NCI-H128 (cell line): Measurements from ENCODE around the gene ANP32A.

Source experiments
- DNase-seq: peaks from one replicate; lab custom pipeline; 2025; ENCODE audit not compliant: unreplicated experiment; lab: John Stamatoyannopoulos, UW

ANP32A gene

GRCh38 chr15:68783226-68784058 is 37.3 kb downstream of the ANP32A start:
- DNase-seq: no peak

- DNase-seq: no peak
Measured at GRCh38 chr15:68782589-68783161, 38.0 kb downstream of the ANP32A start.

GRCh38 chr15:68781766-68782588 is 38.7 kb downstream of the ANP32A start:
- no peak for DNase-seq

GRCh38 chr15:68781217-68781616 is 39.5 kb downstream of the ANP32A start:
- DNase-seq: no peak

GRCh38 chr15:68778876-68779275 is 41.8 kb downstream of the ANP32A start:
- DNase-seq: no peak

- no peak for DNase-seq
Measured at GRCh38 chr15:68776477-68777270, 44.0 kb downstream of the ANP32A start.

GRCh38 chr15:68775671-68776476 is 44.8 kb downstream of the ANP32A start:
- no peak for DNase-seq

GRCh38 chr15:68775236-68775577 is 45.5 kb downstream of the ANP32A start:
- no peak for DNase-seq

- no peak for DNase-seq
Measured at GRCh38 chr15:68774521-68775235, 46.0 kb downstream of the ANP32A start.

GRCh38 chr15:68774120-68774519 is 46.6 kb downstream of the ANP32A start:
- DNase-seq: no peak

- no peak for DNase-seq
Measured at GRCh38 chr15:68773036-68773435, 47.7 kb downstream of the ANP32A start.

GRCh38 chr15:68770216-68770615 is 50.5 kb downstream of the ANP32A start:
- no peak for DNase-seq

GRCh38 chr15:68769702-68770101 is 51.0 kb downstream of the ANP32A start:
- no peak for DNase-seq

- DNase-seq: no peak
Measured at GRCh38 chr15:68768321-68768720, 52.4 kb downstream of the ANP32A start.

GRCh38 chr15:68767833-68768232 is 52.9 kb downstream of the ANP32A start:
- DNase-seq: no peak

- DNase-seq: no peak
Measured at GRCh38 chr15:68765602-68766368, 54.9 kb downstream of the ANP32A start.

GRCh38 chr15:68764090-68764489 is 56.6 kb downstream of the ANP32A start:
- DNase-seq: no peak

- DNase-seq: no peak
Measured at GRCh38 chr15:68763063-68763462, 57.6 kb downstream of the ANP32A start.
